ENCODE results near the gene RTRAF. TPM values are rescaled to one million over a fixed set of nuclear protein-coding genes. Genes with fewer than 3 reads are reported as not detected.

Gene RTRAF
- total RNA-seq, 1 experiment from 2014 or later = 190 TPM

GRCh38 chr14:51942971-51943370 is 46.4 kb upstream of the RTRAF start:
- H3K27me3 ChIP-seq (ENCODE audit: insufficient read depth, low read length) = no peaks in the 10 kb centered on the region
- intact Hi-C loops (cut with micrococcal nuclease) = no loop called here
- BruUV-seq (replicated peaks) = no TSS peak
- ChIA-PET POLR2A (no interaction called here), RAD21 (ENCODE audit: low non-redundant PET in 1 of 2, low total read pairs in 2 of 2, uncharacterized antibody in 2 of 2, unreplicated experiment in 2 of 2) (no interaction called here), CTCF (no interaction called here)
- no peaks in the 10 kb centered on the region for H4K20me1 ChIP-seq (ENCODE audit: insufficient read depth)
- H2AFZ ChIP-seq (ENCODE audit: low read depth, low read length, poor library complexity, severe bottlenecking) = no peak overlapping the region
- H3K4me2 ChIP-seq (ENCODE audit: low read length) = no peak overlapping the region
- ATAC-seq = no peak
- no peak overlapping the region for H3K27ac ChIP-seq (ENCODE audit: low read depth, low read length)
- no peaks in the 10 kb centered on the region for H3K79me2 ChIP-seq (ENCODE audit: insufficient read depth, low read length)
- no peaks in the 10 kb centered on the region for H3K9me2 ChIP-seq (ENCODE audit: insufficient read depth)
- no peak overlapping the region for H3K4me3 ChIP-seq (replicated peaks in 1 of 2; ENCODE audit: low read depth in 1 of 2, low read length in 2 of 2)
- DNase-seq (ENCODE audit: low read depth, low spot score) = no peak
- H3K4me1 ChIP-seq (ENCODE audit: control insufficient read depth in 1 of 2, insufficient read depth in 2 of 2, low read length in 2 of 2) = no peaks in the 10 kb centered on the region
- H3K9ac ChIP-seq (ENCODE audit: low read length) = no peak overlapping the region
- no peaks in the 10 kb centered on the region for H3K36me3 ChIP-seq (ENCODE audit: control insufficient read depth in 1 of 2, insufficient read depth in 2 of 2, low read length in 2 of 2)
- H3K9me3 ChIP-seq (ENCODE audit: control insufficient read depth in 1 of 2, insufficient read depth in 1 of 2, low read depth in 1 of 2, low read length in 2 of 2) = no peaks in the 10 kb centered on the region
- TF ChIP-seq POLR2A (IDR thresholded peaks at IDR 0.05; ENCODE audit: borderline replicate concordance, extremely low read depth, insufficient read depth, insufficient read length) (no peak), MAX (IDR thresholded peaks at IDR 0.05) (no peak), ZFX (IDR thresholded peaks at IDR 0.05) (no peak), YY1 (IDR thresholded peaks at IDR 0.05; ENCODE audit: extremely low read depth, insufficient replicate concordance, low read depth, low read length) (no peak), RAD21 (IDR thresholded peaks at IDR 0.05; ENCODE audit: low read depth) (no peak), CEBPB (IDR thresholded peaks at IDR 0.05; ENCODE audit: low read depth) (no peak)
- TF ChIP-seq, protein P1, sequence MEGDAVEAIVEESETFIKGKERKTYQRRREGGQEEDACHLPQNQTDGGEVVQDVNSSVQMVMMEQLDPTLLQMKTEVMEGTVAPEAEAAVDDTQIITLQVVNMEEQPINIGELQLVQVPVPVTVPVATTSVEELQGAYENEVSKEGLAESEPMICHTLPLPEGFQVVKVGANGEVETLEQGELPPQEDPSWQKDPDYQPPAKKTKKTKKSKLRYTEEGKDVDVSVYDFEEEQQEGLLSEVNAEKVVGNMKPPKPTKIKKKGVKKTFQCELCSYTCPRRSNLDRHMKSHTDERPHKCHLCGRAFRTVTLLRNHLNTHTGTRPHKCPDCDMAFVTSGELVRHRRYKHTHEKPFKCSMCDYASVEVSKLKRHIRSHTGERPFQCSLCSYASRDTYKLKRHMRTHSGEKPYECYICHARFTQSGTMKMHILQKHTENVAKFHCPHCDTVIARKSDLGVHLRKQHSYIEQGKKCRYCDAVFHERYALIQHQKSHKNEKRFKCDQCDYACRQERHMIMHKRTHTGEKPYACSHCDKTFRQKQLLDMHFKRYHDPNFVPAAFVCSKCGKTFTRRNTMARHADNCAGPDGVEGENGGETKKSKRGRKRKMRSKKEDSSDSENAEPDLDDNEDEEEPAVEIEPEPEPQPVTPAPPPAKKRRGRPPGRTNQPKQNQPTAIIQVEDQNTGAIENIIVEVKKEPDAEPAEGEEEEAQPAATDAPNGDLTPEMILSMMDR (IDR thresholded peaks at IDR 0.05 in 2 of 3, conservative IDR thresholded peaks at IDR 0.05 in 1 of 3; ENCODE audit: borderline replicate concordance in 1 of 3, insufficient read depth in 1 of 3, low read depth in 2 of 3, low read length in 2 of 3) = no peak

DNA sequence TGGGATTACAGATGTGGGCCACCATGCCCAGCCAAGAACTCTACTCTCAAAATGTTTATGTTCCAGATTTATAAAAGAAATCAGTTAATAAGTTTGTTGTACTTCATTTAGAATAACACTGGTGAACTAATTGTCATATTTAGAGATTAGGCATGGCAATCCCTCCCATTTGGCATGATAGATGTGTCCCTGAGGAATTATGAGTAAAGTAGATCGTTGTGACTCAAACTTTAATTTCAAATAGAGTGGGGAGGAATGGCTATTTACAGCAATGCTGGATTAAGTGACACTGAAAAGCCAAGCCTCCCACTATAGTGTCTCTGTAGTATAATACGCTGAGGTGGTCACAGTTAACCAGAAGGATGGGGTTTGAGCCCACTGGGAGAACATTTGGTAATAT is 39.3 kb upstream of the RTRAF start:
- no peaks in the 10 kb centered on the region for H3K9me2 ChIP-seq (ENCODE audit: insufficient read depth)
- H2AFZ ChIP-seq (ENCODE audit: low read depth, low read length, poor library complexity, severe bottlenecking) = no peak overlapping the region
- H3K27me3 ChIP-seq (ENCODE audit: insufficient read depth, low read length) = no peaks in the 10 kb centered on the region
- no peak overlapping the region for H3K9ac ChIP-seq (ENCODE audit: low read length)
- POLR2A ChIA-PET = no interaction called here
- no peak for TF ChIP-seq REST (IDR thresholded peaks at IDR 0.05; ENCODE audit: low read depth)
- no peak for TF ChIP-seq FOSL1 (IDR thresholded peaks at IDR 0.05; ENCODE audit: low read depth)
- TF ChIP-seq RAD21 (IDR thresholded peaks at IDR 0.05; ENCODE audit: low read depth) = no peak
- no peak for TF ChIP-seq SIN3A (IDR thresholded peaks at IDR 0.05; ENCODE audit: low read depth)
- TF ChIP-seq CEBPB (IDR thresholded peaks at IDR 0.05; ENCODE audit: low read depth) = no peak
- intact Hi-C loops (cut with micrococcal nuclease) = no loop called here
- DNase-seq (ENCODE audit: low read depth, low spot score) (no peak), ATAC-seq (no peak)
- H3K4me3 ChIP-seq (replicated peaks in 1 of 2; ENCODE audit: low read depth in 1 of 2, low read length in 2 of 2) = no peak overlapping the region
- H3K36me3 ChIP-seq (ENCODE audit: control insufficient read depth in 1 of 2, insufficient read depth in 2 of 2, low read length in 2 of 2) = no peaks in the 10 kb centered on the region
- H3K27ac ChIP-seq (ENCODE audit: low read depth, low read length) = no peak overlapping the region
- H4K20me1 ChIP-seq (ENCODE audit: insufficient read depth) = no peaks in the 10 kb centered on the region
- CTCF ChIA-PET = no interaction called here
- H3K79me2 ChIP-seq (ENCODE audit: insufficient read depth, low read length) = no peaks in the 10 kb centered on the region
- no peak overlapping the region for H3K4me2 ChIP-seq (ENCODE audit: low read length)
- no peaks in the 10 kb centered on the region for H3K9me3 ChIP-seq (ENCODE audit: control insufficient read depth in 1 of 2, insufficient read depth in 1 of 2, low read depth in 1 of 2, low read length in 2 of 2)
- H3K4me1 ChIP-seq (ENCODE audit: control insufficient read depth in 1 of 2, insufficient read depth in 2 of 2, low read length in 2 of 2) = no peaks in the 10 kb centered on the region
- no TSS peak for BruUV-seq (replicated peaks)
- RAD21 ChIA-PET (ENCODE audit: low non-redundant PET in 1 of 2, low total read pairs in 2 of 2, uncharacterized antibody in 2 of 2, unreplicated experiment in 2 of 2) = no interaction called here

Data from HCT116 (cell line).